T47D (cell line): Measurements from ENCODE around the gene C16orf82.
"Not testable (repeated sequence)": the region's sequence is repeated elsewhere in the genome, so short reads cannot be mapped to it uniquely, and the experiment has no call there.

Experiments
- DNase-seq, 2 experiments: peaks; one replicate each; pipeline versions ENCODE4 v3.0.0 to v3.0.0-alpha.2; 2011 to 2012; ENCODE audit warnings: low read depth in 1 of 2, low spot score in 1 of 2
- JUND ChIP-seq: IDR thresholded peaks from 2 replicates; pipeline ENCODE4 v1.6.1; 2012; ENCODE audit warnings: low read depth
- in situ Hi-C: cut with HindIII; loops from 2 replicates; pipeline ENCODE4 v1.10.0; 2016; ENCODE audit warnings: low sequenced_read_pairs, low pct_unique_long_range_greater_than_20kb

Gene C16orf82

GRCh38 chr16:27053996-27054395 is 12.7 kb upstream of the C16orf82 start:
- DNase-seq, result no peak
- in situ Hi-C loops, result no loop called here
- TF ChIP-seq JUND, result no peak

DNA sequence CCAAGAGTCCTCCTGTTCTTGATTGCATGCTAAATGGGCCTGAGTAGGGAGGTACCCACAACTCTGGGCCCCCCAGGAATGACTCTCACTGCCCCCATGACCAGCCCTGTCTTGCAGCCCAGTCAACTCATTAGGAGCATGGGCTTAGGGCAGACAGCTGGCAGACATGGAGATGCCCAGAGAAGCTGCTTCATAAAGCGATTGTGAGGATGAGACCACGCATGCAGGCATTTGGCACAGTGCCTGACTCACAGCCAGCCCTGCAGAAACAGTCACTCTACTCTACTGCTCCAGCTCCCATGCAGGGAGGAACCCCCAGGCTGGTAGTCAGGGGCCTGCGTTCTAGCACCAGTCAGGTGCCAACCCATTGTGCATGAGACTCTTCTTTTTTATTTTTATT is 8.4 kb upstream of the C16orf82 start:
- no peak for DNase-seq
- in situ Hi-C loops, result no loop called here
- TF ChIP-seq JUND, result no peak

DNA sequence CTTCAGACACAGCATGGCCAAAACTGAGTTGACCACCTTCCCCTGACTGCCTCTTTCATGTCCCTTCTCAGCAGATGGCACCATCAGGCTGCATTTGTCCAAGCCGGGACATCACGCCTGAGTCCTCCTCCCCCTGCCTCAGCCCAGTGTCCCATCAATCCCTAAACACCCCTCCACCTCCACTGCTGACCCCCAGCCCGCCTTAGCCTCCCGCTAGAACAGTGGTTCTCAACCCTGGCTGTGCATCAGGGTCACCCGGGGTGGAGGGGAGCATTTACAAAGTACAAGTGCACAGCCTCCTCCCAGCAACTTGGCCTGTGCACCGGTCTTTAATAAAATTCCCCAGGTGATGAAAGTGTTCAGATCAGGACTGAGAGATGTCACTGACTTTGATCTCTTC is 4.0 kb downstream of the C16orf82 start:
- in situ Hi-C loops, result no loop called here
- DNase-seq, result no peak
- no peak for TF ChIP-seq JUND

DNA sequence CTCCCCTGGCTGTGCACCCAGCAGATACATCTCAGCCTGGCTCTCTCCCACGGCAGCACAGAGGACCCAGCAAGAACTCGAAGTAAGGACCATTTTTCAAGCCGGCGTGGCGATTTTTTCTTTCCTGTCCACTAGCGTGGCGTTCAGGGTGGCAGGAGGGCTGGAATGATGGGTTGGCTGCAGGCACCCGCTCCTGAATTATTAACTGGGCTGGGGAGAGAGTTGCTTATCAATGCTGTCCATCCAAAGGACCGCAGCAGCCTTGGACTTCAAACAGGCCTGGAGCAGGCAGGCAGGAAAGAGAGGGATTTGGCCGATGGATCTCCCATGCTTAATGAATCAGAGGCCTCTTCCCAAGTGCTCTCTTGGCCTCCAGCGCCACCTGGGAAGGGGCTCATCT is 7.0 kb downstream of the C16orf82 start:
- no peak for TF ChIP-seq JUND
- in situ Hi-C loops, result no loop called here
- DNase-seq, result no peak

DNA sequence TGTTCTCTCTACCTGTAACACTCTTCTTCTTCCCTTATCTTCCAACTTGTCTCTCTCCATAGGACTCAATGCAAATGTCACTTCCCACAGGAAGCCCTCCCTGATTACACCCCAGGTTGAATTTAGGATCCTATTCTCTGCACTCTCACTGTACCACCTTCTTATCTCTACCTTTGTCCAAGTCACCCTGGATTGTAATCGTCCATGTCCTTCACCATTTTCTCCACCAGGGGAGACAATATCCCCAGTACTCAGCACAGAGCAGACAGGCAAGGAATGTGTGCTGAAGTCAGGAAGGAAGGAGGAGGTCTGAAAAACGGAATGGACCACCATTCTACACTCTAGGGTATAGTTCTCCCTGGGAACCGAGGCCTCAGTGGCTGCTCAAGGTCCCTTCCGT is 14.2 kb downstream of the C16orf82 start:
- no peak for TF ChIP-seq JUND
- peak; percentile 23 to 34 for DNase-seq
- in situ Hi-C loops, result no loop called here

- TF ChIP-seq JUND, result no peak
- DNase-seq, result no peak
- in situ Hi-C loops, result no loop called here
Observed at GRCh38 chr16:27083861-27084261, 17.1 kb downstream of the C16orf82 start.

DNA sequence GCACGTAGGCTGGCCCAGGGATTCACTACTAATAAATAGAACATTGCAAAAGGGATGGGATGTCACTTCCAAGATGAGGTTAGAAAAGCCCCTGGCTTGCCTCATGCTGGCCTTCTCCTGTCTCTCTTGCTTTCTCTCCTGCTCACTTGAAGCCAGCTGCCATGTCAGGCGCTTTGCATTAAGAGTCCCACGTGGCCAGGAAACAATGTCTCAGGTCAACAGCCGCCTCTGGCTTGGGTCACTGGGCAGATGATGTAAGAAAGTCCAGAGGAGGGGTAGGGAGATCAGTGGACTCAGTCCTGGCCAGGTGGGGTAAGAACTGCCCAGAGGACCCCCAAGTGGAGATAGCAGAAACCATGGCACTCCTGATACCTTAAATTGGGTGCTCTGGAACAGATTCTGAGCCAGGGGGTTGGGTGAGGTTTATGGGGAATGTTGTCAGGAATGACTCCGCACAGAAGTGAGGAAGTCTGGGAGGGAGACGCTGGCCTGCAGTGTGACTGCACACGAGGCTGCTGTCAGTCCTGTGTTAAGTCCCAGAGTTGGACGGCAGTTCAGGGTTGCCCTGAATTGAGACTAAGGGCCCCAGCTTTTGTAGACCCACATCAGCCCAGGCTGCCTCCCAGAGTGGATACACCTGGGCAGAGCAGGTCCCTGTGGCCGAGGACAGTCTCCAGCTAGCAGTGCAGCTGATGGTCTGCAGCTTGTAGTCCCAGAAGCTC is 17.7 kb downstream of the C16orf82 start:
- TF ChIP-seq JUND, result no peak
- no peak for DNase-seq
- in situ Hi-C loops, result no loop called here

DNA sequence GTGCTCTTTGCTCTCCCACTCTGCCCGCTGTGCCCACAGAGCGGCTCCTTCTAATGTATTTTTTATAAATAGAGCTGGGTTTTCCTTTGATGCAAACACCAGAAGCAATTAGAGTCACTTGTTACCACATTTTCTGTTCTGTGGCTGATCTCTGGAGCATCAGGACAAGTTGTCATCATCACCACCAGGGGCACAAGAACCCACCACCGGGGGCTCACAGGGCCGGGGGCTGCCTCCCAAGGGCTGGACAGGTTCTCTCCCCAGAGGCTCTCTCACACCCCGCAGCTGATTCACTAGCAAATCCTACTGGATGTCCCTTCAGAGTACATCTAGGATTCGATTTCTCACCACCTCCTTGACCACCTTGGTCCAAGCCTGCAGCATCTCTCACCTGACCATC is 18.5 kb downstream of the C16orf82 start:
- no peak for TF ChIP-seq JUND
- DNase-seq, result no peak
- in situ Hi-C loops, result no loop called here

DNA sequence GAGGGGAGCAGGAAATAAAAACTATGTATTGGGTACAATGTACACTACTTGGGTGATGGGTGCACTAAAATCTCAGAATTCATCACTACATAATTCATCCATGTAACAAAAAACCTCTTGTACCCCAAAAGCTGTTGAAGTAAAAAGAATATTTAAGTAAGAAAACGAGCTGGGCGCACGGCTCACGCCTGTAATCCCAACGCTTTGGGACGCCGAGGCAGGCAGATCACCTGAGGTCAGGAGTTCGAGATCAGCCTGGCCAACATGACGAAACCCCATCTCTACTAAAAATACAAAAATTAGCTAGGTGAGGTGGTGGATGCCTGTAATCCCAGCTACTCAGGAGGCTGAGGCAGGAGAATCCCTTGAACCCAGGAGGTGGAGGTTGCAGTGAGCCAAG is 19.3 kb downstream of the C16orf82 start:
- DNase-seq, in situ Hi-C loops: not testable (repeated sequence)

DNA sequence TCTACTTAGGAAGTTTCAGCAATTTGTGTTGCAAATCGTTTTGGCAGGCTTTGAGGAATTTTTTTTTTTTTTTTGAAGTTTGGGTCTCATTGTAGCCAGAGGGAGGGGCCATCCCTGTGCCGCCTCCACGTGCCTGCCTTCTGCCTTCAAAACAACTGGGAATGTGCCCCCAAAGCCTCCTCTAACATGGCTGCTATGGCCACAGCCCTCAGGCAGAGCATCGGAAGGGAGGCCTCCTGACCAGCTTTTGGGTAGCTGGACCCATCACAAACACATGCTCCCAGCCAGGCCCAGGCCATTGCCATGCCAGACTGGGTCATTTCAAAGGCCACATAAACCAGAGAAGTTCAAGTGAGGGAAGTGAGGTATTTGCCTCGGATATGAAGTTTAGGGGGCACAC is 21.5 kb downstream of the C16orf82 start:
- no peak for DNase-seq
- no peak for TF ChIP-seq JUND
- in situ Hi-C loops, result no loop called here

DNA sequence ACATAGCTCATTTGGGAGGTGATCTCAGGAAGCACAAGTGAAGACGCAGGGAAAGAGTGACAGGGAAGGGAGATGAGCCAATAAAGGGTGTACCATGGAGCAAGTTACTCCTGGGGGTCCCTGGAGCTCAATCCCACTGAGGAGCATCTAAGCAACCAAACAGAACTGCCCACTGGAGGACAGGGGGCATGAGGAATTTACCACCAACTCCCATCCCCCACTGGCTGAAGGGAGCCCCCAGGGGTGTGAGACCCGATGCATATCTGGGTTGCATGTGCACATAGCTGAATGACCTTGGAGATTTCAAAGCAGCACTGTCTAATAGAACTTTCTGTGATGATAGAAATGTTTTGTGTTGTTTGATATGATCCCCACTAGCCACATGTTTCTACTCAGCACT is 29.6 kb downstream of the C16orf82 start:
- DNase-seq, result no peak
- in situ Hi-C loops, result no loop called here

GRCh38 chr16:27097800-27098230 is 31.1 kb downstream of the C16orf82 start:
- TF ChIP-seq JUND, result no peak
- DNase-seq, result no peak
- in situ Hi-C loops, result no loop called here

More for the DNA sequence above, 29.6 kb downstream of the C16orf82 start:
- TF ChIP-seq JUND, result no peak

DNA sequence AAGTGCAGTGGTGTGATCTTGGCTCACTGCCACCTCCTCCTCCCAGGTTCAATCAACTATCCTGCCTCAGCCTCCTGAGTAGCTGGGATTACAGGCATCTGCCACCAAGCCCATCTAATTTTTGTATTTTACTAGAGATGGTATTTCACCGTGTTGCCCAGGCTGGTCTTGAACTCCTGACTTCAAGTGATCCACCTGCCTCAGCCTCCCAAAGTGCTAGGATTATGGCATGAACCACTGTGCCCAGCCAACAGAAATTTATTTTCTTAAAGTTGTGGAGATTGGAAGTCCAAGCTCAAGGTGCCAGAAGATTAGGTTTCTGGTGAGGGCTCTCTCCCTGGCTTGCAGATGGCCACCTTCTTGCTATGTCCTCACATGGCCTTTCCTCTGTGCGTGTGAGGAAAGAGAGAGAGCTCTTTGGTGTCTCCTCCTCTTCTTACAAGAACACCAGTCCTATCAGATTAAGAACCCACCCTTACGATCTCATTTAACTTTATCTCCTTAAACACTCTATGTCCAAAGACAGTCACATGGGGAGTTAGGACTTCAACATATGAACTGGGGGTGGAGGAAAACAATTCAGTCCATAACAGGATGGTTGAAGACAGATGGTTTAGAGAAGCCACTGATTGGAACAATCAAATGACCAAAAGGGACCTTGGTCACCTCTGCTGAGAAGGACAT is 31.8 kb downstream of the C16orf82 start:
- no peak for DNase-seq
- in situ Hi-C loops, result no loop called here
- no peak for TF ChIP-seq JUND
